Muscle layer of colon (tissue), 2 donors: ENCODE results near the gene PRELID1.
A peak's percentile ranks its signal among the peaks of the same experiment; 100 is the strongest.
"Not testable (repeated sequence)": the region's sequence is repeated elsewhere in the genome, so short reads cannot be mapped to it uniquely, and the experiment has no call there.

Experiments
- H3K27ac ChIP-seq: one replicate; pipeline ENCODE4 v1.7.0; 2013; ENCODE audit warnings: low read depth, mild to moderate bottlenecking, low read length, moderate library complexity
- H3K27me3 ChIP-seq, 2 donors: one replicate each; pipeline ENCODE4 v1.7.0; 2013; ENCODE audit warnings: low read length in 2 of 2, mild to moderate bottlenecking in 2 of 2; ENCODE audit not compliant: insufficient read depth in 2 of 2, control insufficient read depth in 1 of 2
- H3K36me3 ChIP-seq: one replicate; pipeline ENCODE4 v1.7.0; 2013; ENCODE audit warnings: mild to moderate bottlenecking, low read length; ENCODE audit not compliant: insufficient read depth
- H3K4me1 ChIP-seq: one replicate; pipeline ENCODE4 v1.7.0; 2013; ENCODE audit warnings: mild to moderate bottlenecking, low read length; ENCODE audit not compliant: insufficient read depth
- H3K4me3 ChIP-seq, 2 donors: one replicate each; pipeline ENCODE4 v1.7.0; 2013; ENCODE audit warnings: low read length in 2 of 2, low read depth in 1 of 2, mild to moderate bottlenecking in 1 of 2, moderate library complexity in 1 of 2
- H3K9ac ChIP-seq: one replicate; pipeline ENCODE4 v1.7.0; 2013; ENCODE audit warnings: low read length
- H3K9me3 ChIP-seq: one replicate; pipeline ENCODE4 v1.7.0; 2013; ENCODE audit warnings: mild to moderate bottlenecking, low read length
- donor health status: abdominal sarcoma.
- donor health status: Adenocarcinoma of cecum.

The PRELID1 gene

GRCh38 chr5:177300236-177300880 lies 3.2 kb upstream of the PRELID1 start:
- no peaks in the 10 kb centered on the region for H3K27me3 ChIP-seq
- H3K36me3 ChIP-seq: peaks cover 23% of the 10 kb centered on the region
- peaks cover 40% of the 10 kb centered on the region for H3K4me1 ChIP-seq
- no peak overlapping the region for H3K9ac ChIP-seq
- no peaks in the 10 kb centered on the region for H3K9me3 ChIP-seq
- H3K4me3 ChIP-seq: no peak overlapping the region
- peak overlapping the region; percentile 42 for H3K27ac ChIP-seq

- peaks cover 44% of the 10 kb centered on the region for H3K4me1 ChIP-seq
Measured at GRCh38 chr5:177300951-177301350, 2.6 kb upstream of the PRELID1 start.

DNA sequence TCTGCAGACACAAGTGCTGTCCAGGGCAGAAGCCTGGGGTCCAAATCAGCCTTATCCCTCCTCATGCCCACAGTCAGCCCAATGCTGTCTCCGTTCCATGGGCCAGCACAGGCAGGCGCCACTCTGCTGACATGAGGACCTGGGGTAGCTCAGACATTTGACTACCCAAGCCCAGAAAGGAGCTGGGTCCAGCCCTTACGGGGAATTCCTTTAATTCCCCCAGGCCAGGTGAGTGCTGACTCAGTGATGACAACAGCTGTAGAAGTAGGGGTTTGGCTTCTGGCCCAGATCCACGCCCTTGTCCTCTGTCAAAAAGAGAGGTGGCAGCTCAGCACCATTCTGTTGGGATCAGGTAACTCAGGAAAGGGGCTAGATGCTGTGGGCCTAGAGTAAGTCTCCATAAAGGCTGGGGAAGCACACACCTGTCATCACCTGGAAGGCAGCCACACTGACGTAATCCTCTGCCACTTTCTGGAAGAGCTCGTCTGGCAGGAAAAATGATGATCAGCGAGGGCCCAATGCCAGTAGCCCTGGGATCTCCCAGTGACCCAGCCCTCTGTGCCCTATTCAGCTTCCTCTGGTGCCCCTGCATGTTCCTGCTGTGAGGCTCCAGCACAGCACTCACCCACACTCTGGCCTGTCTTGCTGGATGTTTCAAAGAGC lies 2.0 kb upstream of the PRELID1 start:
- Histone ChIP-seq H3K27ac (no peak overlapping the region), H3K4me3 (no peak overlapping the region), H3K4me1 (peaks cover 44% of the 10 kb centered on the region), H3K27me3 (no peaks in the 10 kb centered on the region), H3K9ac (peak overlapping the region; percentile 17), H3K9me3 (no peaks in the 10 kb centered on the region), H3K36me3 (peaks cover 22% of the 10 kb centered on the region)

More at GRCh38 chr5:177300951-177301350, 2.6 kb upstream of the PRELID1 start:
- no peaks in the 10 kb centered on the region for H3K27me3 ChIP-seq
- peak overlapping the region; percentile 42 for H3K27ac ChIP-seq
- no peak overlapping the region for H3K4me3 ChIP-seq
- no peaks in the 10 kb centered on the region for H3K9me3 ChIP-seq
- H3K9ac ChIP-seq: no peak overlapping the region
- H3K36me3 ChIP-seq: peaks cover 23% of the 10 kb centered on the region

GRCh38 chr5:177302354-177303110 lies 1.1 kb upstream of the PRELID1 start:
- Histone ChIP-seq H3K4me3 (peak overlapping the region; percentile 92 to 94), H3K9me3 (no peaks in the 10 kb centered on the region), H3K4me1 (peaks cover 44% of the 10 kb centered on the region), H3K27ac (peak overlapping the region; percentile 79), H3K27me3 (no peaks in the 10 kb centered on the region), H3K9ac (peak overlapping the region; percentile 23), H3K36me3 (peaks cover 22% of the 10 kb centered on the region)

DNA sequence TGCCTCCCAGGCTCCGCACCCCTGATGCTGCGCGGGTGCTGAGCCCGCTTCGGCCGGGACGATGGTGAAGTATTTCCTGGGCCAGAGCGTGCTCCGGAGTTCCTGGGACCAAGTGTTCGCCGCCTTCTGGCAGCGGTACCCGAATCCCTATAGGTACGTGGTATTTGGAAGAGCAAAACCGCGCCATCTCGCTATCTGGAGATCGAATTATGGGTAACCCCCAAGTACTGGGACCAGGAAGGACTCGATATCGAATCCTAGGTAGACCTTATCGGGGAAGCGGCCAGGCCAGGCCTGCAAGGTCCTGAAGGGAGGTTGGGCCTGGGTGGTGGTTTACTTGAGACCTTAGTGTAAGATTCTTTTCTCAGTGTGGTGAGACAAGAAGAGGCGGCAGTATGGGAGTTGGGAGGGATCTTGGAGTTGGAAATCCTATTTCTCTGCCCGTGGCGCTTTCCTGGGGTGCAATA lies 359 bp downstream of the PRELID1 start:
- Histone ChIP-seq H3K36me3 (peaks cover 15% of the 10 kb centered on the region), H3K9me3 (no peaks in the 10 kb centered on the region), H3K27me3 (no peaks in the 10 kb centered on the region), H3K27ac (peak overlapping the region; percentile 79), H3K9ac (peak overlapping the region; percentile 77), H3K4me1 (peaks cover 44% of the 10 kb centered on the region), H3K4me3 (peak overlapping the region; percentile 92 to 94)

DNA sequence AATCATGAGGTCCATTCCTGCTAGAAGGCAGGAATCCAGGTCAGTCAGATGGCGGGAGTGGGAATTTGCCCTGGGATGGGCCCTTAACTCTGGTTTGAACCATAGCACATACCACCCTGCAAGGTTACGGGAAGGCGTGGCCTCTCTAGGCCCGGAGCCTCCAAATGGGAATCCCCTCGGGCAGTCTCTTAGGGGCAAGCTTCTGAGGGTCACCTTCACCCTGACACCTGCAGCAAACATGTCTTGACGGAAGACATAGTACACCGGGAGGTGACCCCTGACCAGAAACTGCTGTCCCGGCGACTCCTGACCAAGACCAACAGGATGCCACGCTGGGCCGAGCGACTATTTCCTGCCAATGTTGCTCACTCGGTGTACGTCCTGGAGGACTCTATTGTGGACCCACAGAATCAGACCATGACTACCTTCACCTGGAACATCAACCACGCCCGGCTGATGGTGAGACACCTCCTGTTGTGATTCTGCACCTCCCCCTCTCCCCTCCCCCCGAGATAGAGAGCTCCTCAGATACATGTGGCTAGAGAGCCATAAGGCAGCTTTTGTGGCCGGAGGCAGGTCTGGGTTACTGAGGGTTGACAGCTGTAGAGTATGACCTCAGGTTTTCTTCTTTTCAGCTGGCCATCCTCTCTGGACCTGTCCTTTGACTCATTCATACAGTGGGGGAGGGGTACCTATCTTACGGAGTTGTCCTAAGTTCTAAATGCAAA lies 957 bp downstream of the PRELID1 start:
- H3K9ac ChIP-seq: peak overlapping the region; percentile 77
- H3K4me3 ChIP-seq: peak overlapping the region; percentile 92 to 94
- peaks cover 15% of the 10 kb centered on the region for H3K36me3 ChIP-seq
- H3K4me1 ChIP-seq: peaks cover 45% of the 10 kb centered on the region
- H3K9me3 ChIP-seq: no peaks in the 10 kb centered on the region
- H3K27me3 ChIP-seq: no peaks in the 10 kb centered on the region
- peak overlapping the region; percentile 79 for H3K27ac ChIP-seq

- not testable (repeated sequence) for H3K9me3 ChIP-seq, H3K9ac ChIP-seq, H3K27me3 ChIP-seq, H3K4me3 ChIP-seq, H3K27ac ChIP-seq
- peaks cover 39% of the 10 kb centered on the region for H3K4me1 ChIP-seq
- peaks cover 15% of the 10 kb centered on the region for H3K36me3 ChIP-seq
Measured at GRCh38 chr5:177306103-177306640, 2.6 kb downstream of the PRELID1 start.

DNA sequence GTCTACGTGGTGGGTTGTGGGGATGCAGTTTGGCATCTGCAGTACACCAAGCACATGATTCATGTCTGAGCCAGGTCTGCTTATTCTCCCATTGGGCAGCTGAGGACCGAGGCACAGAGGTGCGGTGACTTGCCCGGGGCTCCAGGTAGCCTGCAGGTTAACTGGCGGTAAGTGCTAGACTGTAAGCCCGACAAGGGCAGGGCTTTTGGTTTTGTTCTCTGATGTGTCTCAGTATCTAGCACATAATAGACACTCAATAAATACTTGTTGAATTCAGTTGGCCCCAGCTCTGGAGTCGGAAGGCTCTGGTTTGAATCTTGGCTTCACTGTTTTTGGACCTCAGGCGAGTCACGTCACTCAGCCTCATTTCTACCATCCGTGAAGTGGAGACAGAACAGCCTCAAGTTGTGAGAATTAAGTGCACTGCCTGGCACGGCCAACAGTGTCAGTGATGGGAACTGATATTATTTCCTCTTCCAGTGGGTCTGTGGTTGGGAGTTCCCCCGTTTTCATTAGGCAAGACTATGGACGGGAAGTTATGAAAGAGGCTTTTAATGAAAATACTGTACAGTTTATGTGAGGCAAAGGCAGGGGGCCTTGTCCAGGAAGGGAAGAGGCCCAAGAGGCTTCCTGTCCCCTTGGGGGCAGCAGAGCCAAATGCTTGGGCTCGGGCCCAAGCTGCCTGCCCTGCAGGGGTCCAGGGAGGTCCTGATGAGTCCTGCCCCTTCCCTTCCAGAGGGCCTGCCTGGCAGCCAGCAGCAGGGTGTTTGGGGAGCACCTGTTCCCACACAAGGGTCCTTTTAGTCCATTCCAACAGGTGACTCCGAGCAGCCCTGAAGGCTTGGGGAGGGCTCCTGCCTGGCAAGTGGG lies 3.3 kb downstream of the PRELID1 start:
- Histone ChIP-seq H3K27me3 (no peaks in the 10 kb centered on the region), H3K27ac (no peak overlapping the region), H3K4me3 (no peak overlapping the region), H3K36me3 (peaks cover 15% of the 10 kb centered on the region), H3K9me3 (no peaks in the 10 kb centered on the region), H3K9ac (no peak overlapping the region), H3K4me1 (peaks cover 32% of the 10 kb centered on the region)

- H3K36me3 ChIP-seq: peaks cover 15% of the 10 kb centered on the region
- no peaks in the 10 kb centered on the region for H3K27me3 ChIP-seq
- no peak overlapping the region for H3K9ac ChIP-seq
- no peak overlapping the region for H3K27ac ChIP-seq
- H3K4me1 ChIP-seq: peaks cover 28% of the 10 kb centered on the region
- no peaks in the 10 kb centered on the region for H3K9me3 ChIP-seq
- H3K4me3 ChIP-seq: no peak overlapping the region
Measured at GRCh38 chr5:177307544-177308363, 4.2 kb downstream of the PRELID1 start.

GRCh38 chr5:177308740-177309139 lies 5.1 kb downstream of the PRELID1 start:
- no peak overlapping the region for H3K9ac ChIP-seq
- H3K4me1 ChIP-seq: peaks cover 28% of the 10 kb centered on the region
- no peaks in the 10 kb centered on the region for H3K9me3 ChIP-seq
- H3K27ac ChIP-seq: no peak overlapping the region
- no peak overlapping the region for H3K4me3 ChIP-seq
- no peaks in the 10 kb centered on the region for H3K27me3 ChIP-seq
- peaks cover 15% of the 10 kb centered on the region for H3K36me3 ChIP-seq
